ENCODE measurements around the gene RGS6. TPM values are rescaled to one million over a fixed set of nuclear protein-coding genes. Genes with fewer than 3 reads are reported as not detected.

RGS6 gene
- total and polyA plus RNA-seq, 8 donors, result 0.12 to 4.1 (median 2.8) TPM

DNA sequence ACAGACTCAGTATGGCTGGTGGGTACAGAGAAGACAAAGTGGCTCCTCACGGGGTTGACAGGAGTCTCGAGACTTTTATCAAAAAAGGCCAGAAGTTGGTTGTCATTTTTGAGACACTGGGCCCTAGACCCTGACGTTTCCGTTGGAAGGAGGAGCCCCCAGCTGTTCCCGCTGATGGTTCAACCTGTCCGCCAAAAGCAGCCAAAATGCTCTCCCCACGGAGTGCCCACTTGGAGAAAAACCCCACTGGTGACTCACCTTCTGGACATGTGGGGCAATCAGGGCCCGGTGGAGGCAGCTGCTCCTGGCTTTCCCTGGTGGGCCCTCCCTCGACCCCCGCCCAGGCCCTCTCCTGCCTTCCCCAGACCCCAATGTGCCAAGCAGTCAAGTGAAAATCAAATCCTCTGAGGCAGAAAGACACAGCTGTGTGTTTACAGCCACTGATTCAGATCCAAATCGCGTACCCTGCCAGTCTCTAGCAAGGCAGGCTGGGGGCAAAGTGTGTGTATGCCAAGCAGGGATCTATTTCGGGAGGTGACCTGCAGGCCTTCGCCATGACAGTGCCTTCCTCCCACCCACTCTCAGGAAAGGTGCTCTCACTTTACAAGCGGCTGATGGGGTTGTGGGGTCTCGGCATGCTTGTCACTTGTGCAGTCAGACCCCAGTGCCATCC lies 614.3 kb downstream of the RGS6 start:
- Histone ChIP-seq H3K36me3 (no peaks in the 10 kb centered on the region), H3K4me3 (no peak overlapping the region), H3K27ac (no peak overlapping the region), H3K27me3 (peaks cover 0 to 8% of the 10 kb centered on the region in 2 donors), H3K9me3 (no peaks in the 10 kb centered on the region), H3K4me1 (no peaks in the 10 kb centered on the region)
- intact Hi-C loops (cut with DNase I), result no loop called here
- TF ChIP-seq, protein P1, sequence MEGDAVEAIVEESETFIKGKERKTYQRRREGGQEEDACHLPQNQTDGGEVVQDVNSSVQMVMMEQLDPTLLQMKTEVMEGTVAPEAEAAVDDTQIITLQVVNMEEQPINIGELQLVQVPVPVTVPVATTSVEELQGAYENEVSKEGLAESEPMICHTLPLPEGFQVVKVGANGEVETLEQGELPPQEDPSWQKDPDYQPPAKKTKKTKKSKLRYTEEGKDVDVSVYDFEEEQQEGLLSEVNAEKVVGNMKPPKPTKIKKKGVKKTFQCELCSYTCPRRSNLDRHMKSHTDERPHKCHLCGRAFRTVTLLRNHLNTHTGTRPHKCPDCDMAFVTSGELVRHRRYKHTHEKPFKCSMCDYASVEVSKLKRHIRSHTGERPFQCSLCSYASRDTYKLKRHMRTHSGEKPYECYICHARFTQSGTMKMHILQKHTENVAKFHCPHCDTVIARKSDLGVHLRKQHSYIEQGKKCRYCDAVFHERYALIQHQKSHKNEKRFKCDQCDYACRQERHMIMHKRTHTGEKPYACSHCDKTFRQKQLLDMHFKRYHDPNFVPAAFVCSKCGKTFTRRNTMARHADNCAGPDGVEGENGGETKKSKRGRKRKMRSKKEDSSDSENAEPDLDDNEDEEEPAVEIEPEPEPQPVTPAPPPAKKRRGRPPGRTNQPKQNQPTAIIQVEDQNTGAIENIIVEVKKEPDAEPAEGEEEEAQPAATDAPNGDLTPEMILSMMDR (IDR thresholded peaks at IDR 0.05), result no peak
- DNase-seq (no peak), ATAC-seq (no peak)

DNA sequence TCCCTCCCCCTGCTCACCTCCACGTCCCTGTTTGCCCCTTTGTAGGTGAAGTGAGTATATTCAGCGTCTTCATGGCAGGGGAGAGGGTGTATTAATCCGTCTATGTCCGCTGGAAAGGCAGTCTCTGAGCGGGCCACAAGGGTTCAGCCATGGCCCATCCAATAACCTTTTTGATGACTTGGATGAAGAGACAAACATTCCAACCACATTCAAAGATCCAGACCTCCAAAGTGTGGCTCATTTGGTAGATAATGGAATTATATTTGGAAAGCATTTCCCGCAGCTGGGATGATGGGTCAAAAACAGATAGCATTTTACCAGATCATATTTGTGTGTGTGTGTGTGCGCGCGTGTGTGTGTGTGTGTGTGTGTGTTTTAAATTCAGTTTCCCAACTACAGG lies 615.8 kb downstream of the RGS6 start:
- TF ChIP-seq, protein P1 (IDR thresholded peaks at IDR 0.05), result no peak
- Histone ChIP-seq H3K9me3 (no peaks in the 10 kb centered on the region), H3K36me3 (no peaks in the 10 kb centered on the region), H3K4me1 (no peaks in the 10 kb centered on the region), H3K27me3 (peaks cover 0 to 23% of the 10 kb centered on the region in 2 donors), H3K4me3 (no peak overlapping the region), H3K27ac (no peak overlapping the region)
- DNase-seq, result peak in 1 of 4 donors; percentile 4
- ATAC-seq, result no peak
- intact Hi-C loops (cut with DNase I), result no loop called here

DNA sequence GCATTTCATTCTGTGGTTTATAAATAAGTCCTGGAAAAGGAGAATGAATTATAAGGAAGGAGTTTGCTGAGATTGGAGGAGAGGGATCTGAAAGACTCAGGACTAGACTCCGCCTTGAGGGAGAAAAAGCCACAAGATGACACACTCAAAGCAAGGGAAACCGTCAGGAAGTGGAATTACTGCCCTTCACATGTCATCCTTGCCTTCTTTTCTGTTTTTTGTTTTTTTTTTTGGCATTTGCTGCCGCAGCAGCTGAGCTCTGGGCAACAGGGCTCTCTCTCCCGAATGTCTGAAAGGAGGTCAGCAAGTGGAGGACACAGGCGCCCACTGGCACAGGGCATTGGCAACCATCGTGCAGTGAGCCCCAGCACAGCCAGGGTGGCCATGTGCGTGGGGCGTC lies 616.8 kb downstream of the RGS6 start:
- TF ChIP-seq, protein P1 (IDR thresholded peaks at IDR 0.05), result no peak

DNA sequence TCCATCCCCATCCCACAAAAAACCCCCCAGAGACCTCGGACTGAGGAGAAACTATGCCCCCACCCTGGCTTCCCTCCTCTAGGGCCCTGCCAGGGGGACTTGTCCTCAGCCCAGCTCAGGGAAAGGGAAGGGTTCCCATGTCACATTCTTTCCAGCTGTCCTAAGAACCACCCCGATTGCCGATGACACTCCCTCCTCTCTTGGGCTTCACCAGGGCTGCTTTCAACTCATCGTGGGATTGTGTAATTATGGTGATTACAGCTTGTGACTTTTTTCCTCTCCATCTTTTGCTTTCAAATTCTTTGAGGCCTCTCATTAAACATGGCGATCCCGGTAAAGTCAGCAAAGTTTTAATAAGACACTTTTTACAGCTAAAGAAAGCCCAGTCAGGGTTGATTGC lies 617.6 kb downstream of the RGS6 start:
- Histone ChIP-seq H3K27me3 (peaks cover 0 to 28% of the 10 kb centered on the region in 2 donors), H3K36me3 (no peaks in the 10 kb centered on the region), H3K4me3 (no peak overlapping the region), H3K27ac (no peak overlapping the region), H3K9me3 (no peaks in the 10 kb centered on the region), H3K4me1 (no peaks in the 10 kb centered on the region)
- DNase-seq, result peak in 1 of 4 donors; percentile 22
- TF ChIP-seq, protein P1 (IDR thresholded peaks at IDR 0.05), result no peak
- no peak for ATAC-seq
- intact Hi-C loops (cut with DNase I), result no loop called here

More for the DNA sequence above, 616.8 kb downstream of the RGS6 start:
- no peak overlapping the region for H3K4me3 ChIP-seq
- DNase-seq, result peak in 1 of 4 donors; percentile 4
- H3K27me3 ChIP-seq, result peaks cover 0 to 31% of the 10 kb centered on the region in 2 donors
- no peak overlapping the region for H3K27ac ChIP-seq
- H3K9me3 ChIP-seq, result no peaks in the 10 kb centered on the region
- no peaks in the 10 kb centered on the region for H3K4me1 ChIP-seq
- no peaks in the 10 kb centered on the region for H3K36me3 ChIP-seq
- intact Hi-C loops (cut with DNase I), result no loop called here
- no peak for ATAC-seq

DNA sequence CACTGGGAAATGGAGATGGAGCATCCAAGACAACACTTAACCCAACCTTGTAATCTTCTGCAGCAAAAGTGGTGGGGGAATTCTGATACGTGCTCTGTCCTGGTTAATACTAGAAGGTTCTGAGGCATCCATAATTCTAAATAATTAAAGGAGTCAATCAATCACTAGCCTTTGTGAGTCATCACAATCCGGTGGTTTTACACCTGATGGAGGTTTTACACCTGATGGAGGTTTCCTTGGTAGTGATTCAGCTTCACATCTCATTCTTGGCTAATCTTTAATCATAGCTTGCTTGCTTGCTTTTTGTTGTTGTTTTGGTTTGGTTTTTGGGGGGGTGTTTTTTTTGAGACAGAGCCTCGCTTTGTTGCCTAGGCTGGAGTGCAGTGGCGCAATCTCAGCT lies 618.3 kb downstream of the RGS6 start:
- DNase-seq (no peak), ATAC-seq (no peak)
- Histone ChIP-seq H3K27ac (no peak overlapping the region), H3K36me3 (no peaks in the 10 kb centered on the region), H3K27me3 (peaks cover 0 to 28% of the 10 kb centered on the region in 2 donors), H3K4me1 (no peaks in the 10 kb centered on the region), H3K4me3 (no peak overlapping the region), H3K9me3 (no peaks in the 10 kb centered on the region)
- intact Hi-C loops (cut with DNase I), result no loop called here
- TF ChIP-seq, protein P1 (IDR thresholded peaks at IDR 0.05), result no peak

All from left lung (tissue), 10 donors.